OCI-M2 (cell line): Measurements from ENCODE around the gene HOXA6.

Experiments
- DNase-seq: peaks from one replicate; lab custom pipeline; 2025; ENCODE audit not compliant: unreplicated experiment; lab: John Stamatoyannopoulos, UW

Gene HOXA6

GRCh38 chr7:27173956-27174873 lies 26.6 kb upstream of the HOXA6 start, which contains the start of gene HOXA10:
Gene HOXA10 (minus strand): TSS chr7:27174320. CDS start chr7:27174306, 14 bp downstream.
- no peak for DNase-seq

GRCh38 chr7:27173511-27173955 lies 26.0 kb upstream of the HOXA6 start:
- no peak for DNase-seq

GRCh38 chr7:27172823-27173510 lies 25.4 kb upstream of the HOXA6 start:
- DNase-seq: no peak

- DNase-seq: no peak
These were observed 24.8 kb upstream of the HOXA6 start for GRCh38 chr7:27172315-27172774.

- no peak for DNase-seq
These were observed 24.2 kb upstream of the HOXA6 start for GRCh38 chr7:27171637-27172314.

GRCh38 chr7:27171325-27171636 lies 23.7 kb upstream of the HOXA6 start:
- DNase-seq: no peak

- DNase-seq: no peak
These were observed 23.1 kb upstream of the HOXA6 start for GRCh38 chr7:27170426-27171324.

GRCh38 chr7:27169658-27170425 lies 22.3 kb upstream of the HOXA6 start:
- DNase-seq: no peak

- no peak for DNase-seq
These were observed 20.8 kb upstream of the HOXA6 start for GRCh38 chr7:27168265-27168947.

GRCh38 chr7:27167916-27168264 lies 20.3 kb upstream of the HOXA6 start:
- no peak for DNase-seq

- DNase-seq: no peak
These were observed 19.2 kb upstream of the HOXA6 start for GRCh38 chr7:27166531-27167505.

- DNase-seq: no peak
These were observed 18.5 kb upstream of the HOXA6 start for GRCh38 chr7:27165996-27166530.

- no peak for DNase-seq
These were observed 17.8 kb upstream of the HOXA6 start, which contains the start of gene HOXA9 for GRCh38 chr7:27165089-27165995. Gene HOXA9 (minus strand): TSS chr7:27165537. CDS start chr7:27165457, 80 bp downstream.

GRCh38 chr7:27164367-27165088 lies 17.0 kb upstream of the HOXA6 start:
- DNase-seq: no peak

- DNase-seq: no peak
These were observed 16.4 kb upstream of the HOXA6 start for GRCh38 chr7:27164045-27164366.
